Right lobe of liver (tissue), 4 donors: ENCODE results near the gene CSNK1D.

Source experiments
- POLR2A ChIP-seq: fragments of 450-650 bp; IDR thresholded peaks from one replicate; pipeline ENCODE4 v1.6.1; 2017; ENCODE audit warnings: antibody characterized with exemption, mild to moderate bottlenecking
- TF ChIP-seq, protein P1 (sequence below), 4 donors: fragments of 200-600 bp in 3 of 4; fragments of 450-650 bp in 1 of 4; IDR thresholded peaks; one replicate each; pipeline versions ENCODE4 v1.5.1 to v1.8.0; 2016 to 2022; ENCODE audit warnings: antibody characterized with exemption in 4 of 4, mild to moderate bottlenecking in 2 of 4
- donor health status: DM: no; HTN: no; CAD: no.
- donor health status: DM: no; HTN: no; CAD: no.
- donor health status: DM: no; HTN: yes; CAD: no.

DNA sequence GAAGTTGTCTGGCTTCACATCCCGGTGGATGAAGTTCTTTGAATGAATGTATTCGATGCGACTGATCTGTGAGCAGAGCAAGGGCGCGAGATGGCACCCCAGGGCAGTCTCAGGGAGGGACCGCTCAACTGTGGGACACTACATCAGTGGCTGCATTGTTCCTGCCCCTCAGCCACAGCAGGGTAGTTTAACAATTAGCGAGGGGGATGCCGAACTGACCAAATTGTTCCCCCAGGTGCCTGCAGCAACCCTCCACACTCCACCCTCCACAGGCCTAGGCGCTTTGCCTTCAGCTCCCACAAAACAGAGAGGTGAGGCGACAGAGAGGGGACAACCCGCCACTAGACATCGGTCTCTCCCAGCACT is 20.3 kb downstream of the CSNK1D start:
- TF ChIP-seq, protein P1, sequence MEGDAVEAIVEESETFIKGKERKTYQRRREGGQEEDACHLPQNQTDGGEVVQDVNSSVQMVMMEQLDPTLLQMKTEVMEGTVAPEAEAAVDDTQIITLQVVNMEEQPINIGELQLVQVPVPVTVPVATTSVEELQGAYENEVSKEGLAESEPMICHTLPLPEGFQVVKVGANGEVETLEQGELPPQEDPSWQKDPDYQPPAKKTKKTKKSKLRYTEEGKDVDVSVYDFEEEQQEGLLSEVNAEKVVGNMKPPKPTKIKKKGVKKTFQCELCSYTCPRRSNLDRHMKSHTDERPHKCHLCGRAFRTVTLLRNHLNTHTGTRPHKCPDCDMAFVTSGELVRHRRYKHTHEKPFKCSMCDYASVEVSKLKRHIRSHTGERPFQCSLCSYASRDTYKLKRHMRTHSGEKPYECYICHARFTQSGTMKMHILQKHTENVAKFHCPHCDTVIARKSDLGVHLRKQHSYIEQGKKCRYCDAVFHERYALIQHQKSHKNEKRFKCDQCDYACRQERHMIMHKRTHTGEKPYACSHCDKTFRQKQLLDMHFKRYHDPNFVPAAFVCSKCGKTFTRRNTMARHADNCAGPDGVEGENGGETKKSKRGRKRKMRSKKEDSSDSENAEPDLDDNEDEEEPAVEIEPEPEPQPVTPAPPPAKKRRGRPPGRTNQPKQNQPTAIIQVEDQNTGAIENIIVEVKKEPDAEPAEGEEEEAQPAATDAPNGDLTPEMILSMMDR (IDR thresholded peaks at IDR 0.05): no peak
- TF ChIP-seq POLR2A: no peak
